GM12872 (cell line): ENCODE results near the gene MLLT3.

ENCODE experiments used
- CTCF ChIP-seq: IDR thresholded peaks from 3 replicates; pipeline ENCODE4 v1.5.1; 2011; ENCODE audit warnings: low read depth, mild to moderate bottlenecking, low read length, moderate library complexity; ENCODE audit not compliant: insufficient read depth

MLLT3 gene

DNA sequence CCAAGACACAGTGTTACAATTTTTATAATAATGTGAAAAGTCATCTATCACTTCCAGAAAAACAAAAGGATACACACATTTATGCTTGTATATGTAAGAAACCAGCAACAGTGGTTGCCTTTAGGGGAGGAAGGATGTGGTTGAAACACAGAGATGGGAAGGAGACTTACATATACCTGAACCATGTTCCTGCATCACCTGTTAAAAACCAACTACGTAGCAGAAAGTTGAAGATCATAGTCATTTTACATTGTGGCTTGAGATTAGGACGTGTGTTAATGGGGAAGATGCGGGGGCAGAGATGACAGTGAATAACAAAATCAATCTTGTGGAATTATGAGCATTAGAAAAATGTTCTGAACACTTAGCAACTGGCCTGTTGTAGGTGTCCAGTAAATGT, 307.3 kb downstream of the MLLT3 start:
- TF ChIP-seq CTCF: no peak

DNA sequence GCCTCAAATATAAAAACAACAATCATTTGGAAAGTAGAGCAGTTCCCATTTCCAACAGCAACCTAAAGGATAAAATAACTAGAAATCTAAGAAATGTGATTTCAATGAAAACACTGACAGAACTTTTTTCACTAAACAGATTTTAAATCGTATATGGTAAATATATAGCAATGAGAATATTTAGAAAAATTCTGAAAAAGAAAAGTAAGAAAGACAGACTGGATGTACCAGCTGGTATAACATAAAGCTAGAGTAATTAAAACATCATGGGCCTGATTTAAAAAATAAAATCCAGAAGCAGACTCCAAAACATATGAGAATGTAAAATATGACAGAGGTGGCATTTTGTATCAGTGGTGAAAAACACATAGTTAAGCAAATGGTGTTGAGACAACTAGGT, 308.9 kb downstream of the MLLT3 start:
- TF ChIP-seq CTCF: no peak

DNA sequence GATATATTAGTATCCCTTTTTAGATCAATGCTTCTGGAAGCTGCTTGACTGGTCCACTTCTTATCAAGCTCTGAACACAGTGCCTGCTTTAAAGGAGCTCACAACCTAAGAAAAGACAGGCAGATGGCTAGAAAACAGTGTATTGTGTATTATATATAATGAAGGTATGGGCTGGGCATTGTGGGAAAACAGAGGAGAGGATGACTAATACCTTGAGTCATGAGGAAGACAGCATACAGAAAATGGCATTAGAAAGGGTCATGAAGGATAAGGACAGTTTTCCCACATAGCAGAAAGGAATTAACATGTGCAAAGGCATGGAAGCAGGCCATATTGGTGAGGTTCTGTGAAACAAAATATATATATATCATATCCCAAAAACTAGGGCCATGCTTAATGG, 309.6 kb downstream of the MLLT3 start:
- no peak for TF ChIP-seq CTCF

GRCh38 chr9:20310024-20310423, 312.3 kb downstream of the MLLT3 start:
- TF ChIP-seq CTCF: no peak

GRCh38 chr9:20309124-20309523, 313.2 kb downstream of the MLLT3 start:
- no peak for TF ChIP-seq CTCF

DNA sequence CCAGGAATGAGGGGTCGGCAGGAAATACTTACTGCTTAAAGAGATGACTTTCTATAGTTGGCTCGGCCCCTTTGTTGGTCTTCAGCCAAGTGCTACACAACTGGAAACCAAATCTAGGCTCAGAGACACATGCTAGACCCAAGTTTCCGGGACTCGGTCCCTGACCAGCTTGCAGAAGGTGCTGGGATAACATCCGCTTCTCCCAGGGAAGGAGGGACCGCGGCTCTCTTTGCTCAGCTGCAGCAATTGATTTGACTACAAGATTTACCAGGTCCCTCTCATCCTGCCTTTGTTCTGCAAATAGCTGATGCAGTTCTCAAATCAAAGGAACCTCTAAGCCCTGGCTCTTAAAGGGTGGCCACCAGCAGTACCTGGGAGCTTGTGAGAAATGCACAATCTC, 314.7 kb downstream of the MLLT3 start:
- TF ChIP-seq CTCF: no peak

- TF ChIP-seq CTCF: no peak
Observed at GRCh38 chr9:20305452-20305851, 316.8 kb downstream of the MLLT3 start.

- TF ChIP-seq CTCF: no peak
Observed at GRCh38 chr9:20303996-20304395, 318.3 kb downstream of the MLLT3 start.
